HUES64 (cell line): ENCODE data around the gene NTNG1.

Source experiments
- H3K27ac ChIP-seq: 2 replicates; pipeline ENCODE4 v1.7.0; 2013; ENCODE audit warnings: low read depth, low read length, inconsistent platforms
- H3K27me3 ChIP-seq: 2 replicates; pipeline ENCODE4 v1.6.1; 2013; ENCODE audit warnings: mild to moderate bottlenecking, low read length; ENCODE audit not compliant: insufficient read depth
- H3K36me3 ChIP-seq: 2 replicates; pipeline ENCODE4 v1.6.1; 2013; ENCODE audit warnings: mild to moderate bottlenecking, low read length; ENCODE audit not compliant: insufficient read depth
- H3K4me1 ChIP-seq: 2 replicates; pipeline ENCODE4 v1.6.1; 2013; ENCODE audit warnings: mild to moderate bottlenecking, low read length, moderate library complexity; ENCODE audit not compliant: insufficient read depth
- H3K4me3 ChIP-seq: 2 replicates; pipeline ENCODE4 v1.5.1; 2013; ENCODE audit warnings: mild to moderate bottlenecking, low read length, moderate library complexity
- H3K9ac ChIP-seq: 2 replicates; pipeline ENCODE4 v1.6.1; 2013; ENCODE audit warnings: mild to moderate bottlenecking, low read depth, low read length
- H3K9me3 ChIP-seq: 2 replicates; pipeline ENCODE4 v1.6.1; 2013; ENCODE audit warnings: low read depth, low read length; ENCODE audit not compliant: insufficient read depth
- WGBS: fragments of 150-250, 120-280 bp; methylation state at CpG from one replicate; pipeline ENCODE4 v1.1.7; 2013; ENCODE audit warnings: missing lambda C conversion rate; 5-methylcytosine and 5-hydroxymethylcytosine counted together

The NTNG1 gene

GRCh38 chr1:107244709-107245500, 104.1 kb downstream of the NTNG1 start:
- no peak overlapping the region for H3K4me3 ChIP-seq
- peaks cover 29% of the 10 kb centered on the region for H3K4me1 ChIP-seq

GRCh38 chr1:107246775-107247345, 106.0 kb downstream of the NTNG1 start:
- Histone ChIP-seq H3K9ac (no peak overlapping the region), H3K27me3 (no peaks in the 10 kb centered on the region), H3K27ac (no peak overlapping the region), H3K4me3 (no peak overlapping the region), H3K4me1 (peaks cover 33% of the 10 kb centered on the region), H3K36me3 (no peaks in the 10 kb centered on the region), H3K9me3 (no peaks in the 10 kb centered on the region)
- 77% methylated on average over 8 of the region's 8 CpGs for WGBS

More at GRCh38 chr1:107244709-107245500, 104.1 kb downstream of the NTNG1 start:
- no peak overlapping the region for H3K9ac ChIP-seq
- H3K36me3 ChIP-seq: no peaks in the 10 kb centered on the region
- H3K27ac ChIP-seq: no peak overlapping the region
- 93% methylated on average over 5 of the region's 7 CpGs for WGBS
- no peaks in the 10 kb centered on the region for H3K27me3 ChIP-seq
- H3K9me3 ChIP-seq: no peaks in the 10 kb centered on the region

GRCh38 chr1:107247679-107248078, 106.8 kb downstream of the NTNG1 start:
- H3K4me3 ChIP-seq: no peak overlapping the region
- no peak overlapping the region for H3K9ac ChIP-seq
- H3K36me3 ChIP-seq: no peaks in the 10 kb centered on the region
- H3K9me3 ChIP-seq: no peaks in the 10 kb centered on the region
- 67% methylated on average over 1 of the region's 1 CpG for WGBS
- no peak overlapping the region for H3K27ac ChIP-seq
- H3K4me1 ChIP-seq: peaks cover 28% of the 10 kb centered on the region
- no peaks in the 10 kb centered on the region for H3K27me3 ChIP-seq

GRCh38 chr1:107250169-107250568, 109.3 kb downstream of the NTNG1 start:
- WGBS: no CpG with 5 or more reads among the region's 1 CpG
- peaks cover 44% of the 10 kb centered on the region for H3K4me1 ChIP-seq

GRCh38 chr1:107251083-107251482, 110.2 kb downstream of the NTNG1 start:
- Histone ChIP-seq H3K4me3 (no peak overlapping the region), H3K27ac (no peak overlapping the region), H3K9me3 (no peaks in the 10 kb centered on the region), H3K27me3 (no peaks in the 10 kb centered on the region), H3K4me1 (peaks cover 53% of the 10 kb centered on the region), H3K36me3 (no peaks in the 10 kb centered on the region), H3K9ac (no peak overlapping the region)
- WGBS: 89% methylated on average over 2 of the region's 2 CpGs

More at GRCh38 chr1:107250169-107250568, 109.3 kb downstream of the NTNG1 start:
- H3K27me3 ChIP-seq: no peaks in the 10 kb centered on the region
- no peak overlapping the region for H3K4me3 ChIP-seq
- H3K27ac ChIP-seq: no peak overlapping the region
- no peaks in the 10 kb centered on the region for H3K9me3 ChIP-seq
- H3K9ac ChIP-seq: no peak overlapping the region
- H3K36me3 ChIP-seq: no peaks in the 10 kb centered on the region

GRCh38 chr1:107251839-107252238, 111.0 kb downstream of the NTNG1 start:
- no peak overlapping the region for H3K9ac ChIP-seq
- no peak overlapping the region for H3K27ac ChIP-seq
- peaks cover 58% of the 10 kb centered on the region for H3K4me1 ChIP-seq
- WGBS: 89% methylated on average over 1 of the region's 2 CpGs
- H3K27me3 ChIP-seq: no peaks in the 10 kb centered on the region
- no peak overlapping the region for H3K4me3 ChIP-seq
- no peaks in the 10 kb centered on the region for H3K9me3 ChIP-seq
- H3K36me3 ChIP-seq: no peaks in the 10 kb centered on the region

- Histone ChIP-seq H3K4me1 (peaks cover 54% of the 10 kb centered on the region), H3K27me3 (no peaks in the 10 kb centered on the region), H3K9ac (no peak overlapping the region), H3K27ac (no peak overlapping the region), H3K36me3 (no peaks in the 10 kb centered on the region), H3K4me3 (no peak overlapping the region), H3K9me3 (no peaks in the 10 kb centered on the region)
- whole genome bisulfite sequencing: 91% methylated on average over 2 of the region's 2 CpGs
These were observed 111.4 kb downstream of the NTNG1 start for GRCh38 chr1:107252271-107252670.

GRCh38 chr1:107254306-107254705, 113.5 kb downstream of the NTNG1 start:
- WGBS: 76% methylated on average over 5 of the region's 5 CpGs

GRCh38 chr1:107255469-107255868, 114.6 kb downstream of the NTNG1 start:
- H3K4me3 ChIP-seq: no peak overlapping the region
- no peak overlapping the region for H3K27ac ChIP-seq
- no peaks in the 10 kb centered on the region for H3K9me3 ChIP-seq
- 91% methylated on average over 3 of the region's 3 CpGs for WGBS
- H3K4me1 ChIP-seq: peaks cover 33% of the 10 kb centered on the region
- no peaks in the 10 kb centered on the region for H3K36me3 ChIP-seq
- no peak overlapping the region for H3K9ac ChIP-seq
- H3K27me3 ChIP-seq: no peaks in the 10 kb centered on the region

More at GRCh38 chr1:107254306-107254705, 113.5 kb downstream of the NTNG1 start:
- no peaks in the 10 kb centered on the region for H3K27me3 ChIP-seq
- H3K4me3 ChIP-seq: no peak overlapping the region
- peaks cover 41% of the 10 kb centered on the region for H3K4me1 ChIP-seq
- H3K36me3 ChIP-seq: no peaks in the 10 kb centered on the region
- no peak overlapping the region for H3K9ac ChIP-seq
- no peaks in the 10 kb centered on the region for H3K9me3 ChIP-seq
- H3K27ac ChIP-seq: no peak overlapping the region; the same call in 1 of the 2 replicates

GRCh38 chr1:107262467-107263286, 121.8 kb downstream of the NTNG1 start:
- H3K9ac ChIP-seq: no peak overlapping the region
- no peaks in the 10 kb centered on the region for H3K36me3 ChIP-seq
- WGBS: 95% methylated on average over 5 of the region's 5 CpGs
- peaks cover 7% of the 10 kb centered on the region; the same call in 1 of the 2 replicates for H3K4me1 ChIP-seq
- no peaks in the 10 kb centered on the region for H3K9me3 ChIP-seq
- H3K27ac ChIP-seq: no peak overlapping the region
- no peak overlapping the region for H3K4me3 ChIP-seq
- no peaks in the 10 kb centered on the region for H3K27me3 ChIP-seq
